Suprapubic skin (tissue), 4 donors: Measurements from ENCODE around the gene TMEM150B.

ENCODE experiments used
- EP300 ChIP-seq: sonication (generic); formaldehyde crosslinking; IDR thresholded peaks from one replicate; pipeline ENCODE4 v1.6.1; 2017; ENCODE audit warnings: antibody characterized with exemption
- POLR2A ChIP-seq, 2 donors: fragments of 450-650 bp; IDR thresholded peaks; one replicate each; pipeline ENCODE4 v1.6.1; 2017; ENCODE audit warnings: antibody characterized with exemption in 2 of 2, mild to moderate bottlenecking in 2 of 2, moderate library complexity in 2 of 2
- POLR2AphosphoS5 ChIP-seq, 3 donors: sonication (generic); formaldehyde crosslinking; IDR thresholded peaks; one replicate each; pipeline ENCODE4 v1.6.1; 2017; ENCODE audit warnings: antibody characterized with exemption in 3 of 3
- TF ChIP-seq, protein P1 (sequence below), 2 donors: fragments of 200-600 bp in 1 of 2; fragments of 450-650 bp in 1 of 2; sonication (generic) in 1 of 2; IDR thresholded peaks; one replicate each; pipeline ENCODE4 v1.5.1; 2016 to 2019; ENCODE audit warnings: antibody characterized with exemption in 2 of 2, mild to moderate bottlenecking in 1 of 2, moderate library complexity in 1 of 2

DNA sequence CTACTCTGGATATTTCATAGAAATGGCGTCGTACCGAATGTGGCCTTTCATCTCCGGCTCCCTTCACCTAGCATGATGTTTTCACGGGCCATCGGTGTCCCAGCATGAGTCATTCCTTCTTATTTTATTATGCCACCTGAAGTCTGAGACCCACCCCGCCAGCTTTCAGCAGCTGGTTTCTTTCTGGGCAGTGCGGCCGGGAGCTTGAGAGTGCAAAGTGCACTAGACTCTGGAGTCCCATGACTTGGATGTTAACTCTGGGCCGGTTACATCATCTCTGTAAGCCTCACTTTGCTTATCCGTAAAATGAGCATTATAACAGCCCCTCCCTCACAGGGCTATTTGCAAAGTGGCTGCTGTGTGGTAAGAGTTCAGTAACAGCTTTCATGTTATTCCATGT, 8.7 kb upstream of the TMEM150B start:
- TF ChIP-seq, protein P1, sequence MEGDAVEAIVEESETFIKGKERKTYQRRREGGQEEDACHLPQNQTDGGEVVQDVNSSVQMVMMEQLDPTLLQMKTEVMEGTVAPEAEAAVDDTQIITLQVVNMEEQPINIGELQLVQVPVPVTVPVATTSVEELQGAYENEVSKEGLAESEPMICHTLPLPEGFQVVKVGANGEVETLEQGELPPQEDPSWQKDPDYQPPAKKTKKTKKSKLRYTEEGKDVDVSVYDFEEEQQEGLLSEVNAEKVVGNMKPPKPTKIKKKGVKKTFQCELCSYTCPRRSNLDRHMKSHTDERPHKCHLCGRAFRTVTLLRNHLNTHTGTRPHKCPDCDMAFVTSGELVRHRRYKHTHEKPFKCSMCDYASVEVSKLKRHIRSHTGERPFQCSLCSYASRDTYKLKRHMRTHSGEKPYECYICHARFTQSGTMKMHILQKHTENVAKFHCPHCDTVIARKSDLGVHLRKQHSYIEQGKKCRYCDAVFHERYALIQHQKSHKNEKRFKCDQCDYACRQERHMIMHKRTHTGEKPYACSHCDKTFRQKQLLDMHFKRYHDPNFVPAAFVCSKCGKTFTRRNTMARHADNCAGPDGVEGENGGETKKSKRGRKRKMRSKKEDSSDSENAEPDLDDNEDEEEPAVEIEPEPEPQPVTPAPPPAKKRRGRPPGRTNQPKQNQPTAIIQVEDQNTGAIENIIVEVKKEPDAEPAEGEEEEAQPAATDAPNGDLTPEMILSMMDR (IDR thresholded peaks at IDR 0.05) = no peak
- TF ChIP-seq EP300 = no peak
- no peak for TF ChIP-seq POLR2AphosphoS5 (IDR thresholded peaks at IDR 0.05)
- TF ChIP-seq POLR2A (IDR thresholded peaks at IDR 0.05) = no peak
